Fibroblast of skin of left biceps (primary cell): ENCODE measurements around the gene SLC22A3.
"Not testable (repeated sequence)": the region's sequence is repeated elsewhere in the genome, so short reads cannot be mapped to it uniquely, and the experiment has no call there.

Experiments used
- DNase-seq, 2 experiments: peaks; one replicate each; pipeline ENCODE4 v3.0.0-alpha.2; 2013; ENCODE audit warnings: low read depth in 2 of 2

Gene SLC22A3

DNA sequence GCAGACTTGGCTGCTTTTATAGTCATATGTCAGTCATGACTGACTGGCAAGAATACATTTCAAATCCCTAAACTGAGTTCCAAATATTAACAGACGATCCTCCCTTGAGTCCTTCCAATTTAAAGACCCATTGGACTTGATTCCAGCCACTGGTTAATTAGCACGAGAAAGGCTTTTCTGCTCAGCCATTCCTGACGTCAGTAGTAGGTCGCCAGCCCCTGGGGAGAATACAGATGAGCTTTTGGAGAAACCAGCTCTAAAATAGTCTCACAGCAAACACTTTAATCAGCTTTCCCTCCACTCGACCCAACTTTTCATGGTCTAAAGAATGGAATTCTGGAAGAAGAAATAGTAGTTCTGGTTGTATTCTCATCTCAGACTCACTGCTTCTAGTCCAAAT is 91.6 kb downstream of the SLC22A3 start:
- DNase-seq = no peak

DNA sequence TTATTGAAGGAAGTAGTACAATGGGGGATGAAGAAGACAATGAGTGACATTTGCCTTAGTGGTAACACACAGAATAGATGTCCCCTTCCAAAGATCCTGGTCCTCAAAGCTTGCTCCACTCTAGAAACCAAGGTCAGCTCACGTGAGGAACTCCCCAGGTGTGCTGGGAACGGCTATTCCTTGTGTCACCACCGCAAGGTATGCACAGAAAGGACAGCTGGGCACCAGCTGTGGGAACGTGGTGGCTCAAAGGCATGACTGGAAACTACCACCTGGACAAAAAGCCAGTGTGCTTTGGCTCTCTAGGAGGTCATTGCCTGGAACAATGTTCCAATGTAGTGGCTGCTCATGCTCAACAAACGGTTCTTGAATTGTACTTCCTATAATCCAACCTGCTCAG is 94.0 kb downstream of the SLC22A3 start:
- DNase-seq = no peak

DNA sequence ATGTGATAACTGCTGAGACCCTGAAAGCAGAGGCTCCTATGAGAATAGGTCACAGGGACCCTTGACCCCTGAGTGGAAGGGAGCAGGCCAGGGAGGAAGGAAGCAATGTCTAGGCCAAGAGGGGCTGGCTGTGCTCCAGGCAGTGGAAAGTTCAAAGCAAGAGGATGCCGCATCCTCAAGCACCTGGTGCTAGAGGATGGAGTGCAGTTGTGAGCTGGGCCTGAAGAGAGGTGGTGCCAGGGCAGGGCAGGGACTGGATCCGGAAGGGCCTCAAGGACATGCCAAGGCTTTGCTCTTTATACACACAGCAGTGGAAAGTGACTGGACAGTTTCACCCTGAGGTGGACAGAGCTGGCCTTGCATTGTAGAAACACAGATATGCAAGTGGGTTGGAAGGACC is 97.0 kb downstream of the SLC22A3 start:
- DNase-seq = no peak

DNA sequence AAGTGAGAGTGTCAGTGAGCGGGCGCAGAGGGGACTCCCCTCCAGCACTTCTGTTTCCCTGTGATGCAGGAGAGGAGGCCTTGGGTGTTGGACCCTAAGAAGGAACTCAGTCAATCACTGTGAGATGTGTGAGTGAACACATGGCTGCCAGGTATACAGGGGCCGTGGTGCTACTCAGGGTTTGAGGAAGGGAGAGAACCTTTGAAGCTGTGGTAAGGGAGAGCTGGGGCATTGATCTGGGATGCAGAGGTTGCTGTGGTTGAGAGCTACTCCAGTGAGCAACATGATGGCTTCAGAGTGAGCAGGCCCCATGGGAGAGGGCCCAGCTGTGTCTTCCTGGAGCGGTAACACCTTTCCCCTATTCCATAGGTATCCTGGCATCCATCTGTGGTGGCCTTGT is 99.2 kb downstream of the SLC22A3 start:
- DNase-seq = no peak

DNA sequence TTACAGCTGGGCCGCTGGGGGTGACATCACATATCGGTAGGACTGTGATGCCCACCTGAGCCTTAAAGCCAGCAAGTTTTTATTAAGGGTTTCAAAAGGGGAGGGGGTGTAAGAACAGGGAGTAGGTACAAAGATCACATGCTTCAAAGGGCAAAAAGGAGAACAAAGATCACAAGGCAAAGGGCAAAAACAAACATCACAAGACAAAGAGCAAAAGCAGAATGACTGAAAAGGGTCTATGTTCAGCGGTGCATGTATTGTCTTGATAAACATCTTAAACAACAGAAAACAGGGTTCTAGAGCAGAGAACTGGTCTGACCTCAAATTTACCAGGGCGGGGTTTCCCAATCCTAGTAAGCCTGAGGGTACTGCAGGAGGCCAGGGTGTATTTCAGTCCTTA is 101.6 kb downstream of the SLC22A3 start:
- not testable (repeated sequence) for DNase-seq

DNA sequence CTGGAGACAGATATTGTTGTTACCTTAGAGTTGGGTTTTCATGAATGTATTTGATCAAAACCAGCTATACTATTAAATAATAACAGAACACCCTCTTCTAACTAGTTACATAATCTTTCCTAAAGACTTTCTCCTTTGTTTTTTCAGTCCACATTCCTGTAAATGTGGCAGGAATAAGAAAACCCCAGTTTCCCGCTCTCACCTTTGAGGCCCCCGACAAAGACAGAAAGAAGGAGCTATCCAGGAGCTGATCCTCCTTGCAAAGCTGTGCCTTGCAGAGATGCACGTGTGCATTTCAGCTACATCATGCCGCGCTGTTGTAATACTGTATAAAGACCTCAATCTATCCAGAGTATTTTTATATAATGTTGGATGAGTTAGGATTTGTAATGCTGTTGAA is 102.7 kb downstream of the SLC22A3 start:
- no peak for DNase-seq

DNA sequence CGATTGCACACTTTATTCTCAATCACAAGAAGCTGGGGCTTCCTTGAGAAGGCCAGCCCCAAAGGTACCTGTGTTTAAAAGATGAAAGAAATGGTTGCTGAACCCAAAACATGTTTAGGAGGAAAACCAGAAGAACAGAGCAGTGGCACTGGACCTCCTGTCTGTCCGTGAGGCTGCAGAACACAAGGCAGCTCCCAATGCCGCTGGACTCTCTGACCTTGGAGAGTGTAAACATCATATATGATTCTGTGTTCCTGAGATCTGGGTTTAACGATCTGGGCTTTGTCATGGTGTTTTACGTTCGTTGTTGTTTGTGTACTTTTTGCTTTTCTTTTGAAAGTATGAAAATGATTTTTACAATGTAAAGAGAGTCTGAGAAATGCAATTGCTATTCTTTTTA is 106.1 kb downstream of the SLC22A3 start:
- DNase-seq = no peak

DNA sequence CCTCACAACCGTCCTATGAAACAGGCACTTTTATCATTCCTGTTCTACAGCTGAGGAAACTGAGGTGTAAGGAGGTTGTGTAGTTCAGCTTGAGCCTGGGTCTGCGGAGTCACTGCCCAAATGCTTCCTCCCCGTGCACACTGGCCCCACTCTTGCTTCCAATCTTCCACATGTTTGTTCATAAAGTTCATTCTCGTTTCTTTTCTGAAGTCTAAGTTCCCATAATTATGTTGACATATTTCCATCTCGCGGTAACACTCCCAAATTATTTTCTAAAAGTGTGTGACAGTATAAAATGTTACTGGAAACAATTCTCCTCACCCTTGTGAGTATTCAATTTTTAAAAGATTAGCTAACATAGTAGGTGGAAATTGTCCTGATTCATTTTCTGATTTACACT is 106.9 kb downstream of the SLC22A3 start:
- DNase-seq = no peak

DNA sequence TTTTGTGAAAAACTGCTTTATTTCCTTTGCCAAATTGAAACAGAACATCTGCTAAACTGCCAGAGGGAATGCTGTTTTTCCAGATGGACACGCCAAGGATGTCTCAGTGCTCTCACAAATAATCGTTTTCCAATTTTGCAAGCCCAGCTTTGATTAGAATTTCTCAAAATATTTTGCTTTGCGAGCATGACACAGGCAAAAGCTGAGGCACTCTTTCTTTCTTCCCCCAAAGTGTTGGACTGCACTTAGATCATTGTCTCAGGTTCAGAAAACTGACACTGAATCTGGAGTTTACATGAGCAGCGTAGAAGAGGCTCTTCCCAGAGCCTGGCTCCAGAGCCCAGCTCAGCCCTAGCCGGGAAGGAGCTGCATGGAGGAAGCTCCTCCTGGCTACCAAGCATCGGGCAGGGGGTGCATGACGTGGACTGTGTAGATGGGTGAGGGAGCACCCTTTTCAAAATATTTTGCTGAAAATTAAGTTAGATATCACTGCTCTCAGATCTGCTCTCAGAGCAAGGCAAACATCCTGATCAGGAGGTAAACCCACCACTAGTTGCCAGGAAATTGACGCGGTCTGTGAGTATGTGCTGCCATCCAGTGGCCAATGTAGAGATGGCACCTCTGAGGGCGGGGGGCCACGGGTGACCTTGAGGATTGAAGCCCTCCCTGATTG is 107.5 kb downstream of the SLC22A3 start:
- DNase-seq = peak in 1 of 2 experiments; percentile 18

DNA sequence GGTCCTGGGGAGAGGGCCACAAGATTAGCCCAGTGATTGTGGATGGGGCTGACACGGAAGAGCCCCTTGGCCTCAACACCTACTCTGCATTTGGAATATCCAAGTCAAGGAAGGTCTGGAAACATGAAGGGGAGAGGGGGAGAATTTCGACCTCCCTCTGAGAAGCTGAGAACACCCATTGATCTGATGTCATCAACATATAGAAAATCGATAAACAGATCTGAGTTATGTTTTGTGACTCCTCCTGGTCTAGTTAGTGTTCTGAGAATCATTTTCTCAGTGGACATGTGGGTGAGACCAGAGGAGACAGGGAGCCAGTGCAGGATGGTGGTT is 108.0 kb downstream of the SLC22A3 start:
- no peak for DNase-seq

DNA sequence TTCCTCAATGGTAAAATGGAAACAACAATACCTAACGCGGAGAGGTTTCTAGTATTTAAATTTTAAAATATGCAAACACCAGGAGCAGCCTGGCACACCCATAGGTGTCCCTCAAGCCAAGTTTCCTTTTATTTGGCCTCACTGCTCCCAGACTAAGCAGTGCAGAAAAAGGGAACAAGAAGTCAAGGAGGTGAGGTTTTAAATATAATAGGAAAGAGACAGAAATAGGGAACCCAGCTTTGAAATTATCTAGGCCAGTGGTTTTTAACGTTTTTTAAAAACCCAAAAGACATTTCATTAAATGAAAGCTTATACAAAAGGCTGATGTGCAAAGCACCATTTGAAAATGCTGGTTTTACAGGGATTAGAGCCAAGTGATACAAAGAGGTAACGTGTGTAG is 109.6 kb downstream of the SLC22A3 start:
- no peak for DNase-seq

DNA sequence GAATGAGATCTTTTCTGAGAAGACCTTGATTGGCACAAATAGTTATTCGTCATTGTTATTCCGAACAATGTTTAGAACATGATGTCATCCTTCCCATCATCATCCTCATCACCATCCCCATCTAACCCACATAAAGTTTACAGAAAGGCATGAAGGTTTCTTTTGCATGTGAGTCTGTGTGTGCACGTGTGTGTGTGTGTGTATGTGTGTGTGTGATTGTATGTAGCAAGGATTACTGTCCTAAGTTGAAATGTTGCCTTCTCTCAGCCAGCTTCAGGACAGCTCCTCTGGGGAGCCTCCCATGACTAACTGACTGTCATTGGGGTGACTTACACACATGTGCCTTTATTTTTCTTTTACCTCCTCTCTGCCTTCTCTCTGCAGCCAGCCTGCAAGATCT is 113.5 kb downstream of the SLC22A3 start:
- DNase-seq = no peak

DNA sequence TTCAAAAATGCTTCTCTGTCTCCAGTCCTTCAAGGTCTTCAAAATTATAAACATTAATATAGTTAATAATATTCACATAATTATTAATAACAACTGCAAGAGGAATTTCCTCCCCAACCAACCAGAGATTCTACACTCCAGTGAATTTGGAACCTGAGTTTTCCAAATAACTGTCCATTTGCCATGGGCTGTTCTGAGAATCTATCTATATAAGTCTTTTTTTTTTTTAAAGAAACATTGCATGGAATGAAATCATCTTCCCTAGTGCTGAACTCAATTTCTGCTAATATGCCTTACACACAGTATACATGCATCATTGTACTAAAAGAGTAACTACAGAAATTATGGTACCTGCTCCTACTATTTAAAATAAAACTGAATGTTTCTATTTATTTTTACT is 113.9 kb downstream of the SLC22A3 start:
- DNase-seq = no peak

DNA sequence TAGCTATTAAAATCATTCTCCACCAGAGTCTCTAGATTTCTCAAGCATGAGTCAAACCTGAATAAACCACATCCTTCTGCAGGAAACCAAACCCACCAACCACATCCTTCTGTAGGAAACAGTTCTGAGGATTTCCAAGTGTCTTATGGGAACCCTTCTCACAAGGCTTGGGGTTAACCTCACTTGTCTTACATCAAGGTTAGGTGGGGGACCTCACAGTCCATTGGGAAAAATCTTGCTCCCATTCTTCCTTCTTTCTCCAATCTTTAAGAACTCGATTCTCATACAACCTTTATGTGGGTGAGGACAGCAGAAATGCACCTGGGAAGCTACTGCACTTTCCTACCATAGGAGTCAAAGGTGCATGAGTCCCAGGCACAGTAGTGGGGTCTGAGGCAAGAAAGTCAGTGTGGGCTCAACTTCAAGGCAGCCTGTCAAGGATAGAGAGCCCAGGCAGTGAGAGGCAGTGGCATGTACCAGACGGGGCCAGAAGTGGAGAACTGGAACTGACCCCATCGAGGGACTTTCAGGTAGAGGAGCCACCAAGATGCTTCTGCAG is 114.5 kb downstream of the SLC22A3 start:
- peak; percentile 61 to 62 for DNase-seq

DNA sequence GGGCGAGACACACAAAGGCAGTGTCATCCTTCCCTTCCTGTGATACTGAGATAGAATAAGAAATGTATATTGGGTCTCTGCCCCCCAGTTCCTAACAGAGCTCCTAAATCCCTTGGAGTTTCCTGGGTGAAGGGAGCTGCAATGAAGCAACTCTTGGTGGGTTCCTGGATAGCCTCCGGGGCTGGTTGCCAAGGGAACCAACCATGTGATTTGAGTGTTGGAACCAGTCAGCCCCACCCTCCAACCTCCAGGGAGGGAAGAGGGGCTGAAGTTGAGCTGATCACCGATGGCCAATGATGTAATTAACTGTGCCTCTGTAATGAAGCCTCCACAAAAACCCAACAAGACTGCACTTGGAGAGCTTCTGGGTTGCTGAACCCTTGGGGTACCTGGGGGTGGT is 116.6 kb downstream of the SLC22A3 start:
- DNase-seq = no peak

DNA sequence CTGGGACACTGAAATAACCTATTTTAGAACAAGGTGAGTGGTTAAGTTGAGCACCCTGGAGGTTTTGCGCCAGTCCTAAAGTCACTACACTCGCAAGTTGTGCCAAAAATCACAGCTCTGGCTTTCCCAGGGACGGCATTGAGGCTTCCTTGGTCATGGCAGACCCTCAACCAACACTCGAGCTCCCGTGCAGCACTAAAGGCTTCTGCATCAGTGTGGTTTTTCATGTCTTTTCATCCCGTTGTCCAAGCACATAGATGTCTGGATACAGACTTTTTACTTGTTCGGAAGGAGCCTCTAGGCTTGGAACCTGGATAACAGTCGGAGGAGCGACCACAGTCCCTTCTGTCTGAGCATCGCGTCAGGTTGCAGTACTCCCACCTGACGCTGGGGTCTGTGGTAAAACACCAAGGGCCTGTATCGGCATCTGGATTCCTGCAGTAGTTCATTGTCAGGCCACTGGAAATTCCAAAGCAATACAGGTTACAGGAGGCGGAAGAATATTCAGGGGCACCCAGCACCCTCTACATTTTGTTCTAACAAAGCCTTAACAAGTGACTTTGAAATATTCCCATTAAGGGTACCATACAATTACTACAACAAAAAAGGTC is 119.2 kb downstream of the SLC22A3 start:
- DNase-seq = not testable (repeated sequence)

DNA sequence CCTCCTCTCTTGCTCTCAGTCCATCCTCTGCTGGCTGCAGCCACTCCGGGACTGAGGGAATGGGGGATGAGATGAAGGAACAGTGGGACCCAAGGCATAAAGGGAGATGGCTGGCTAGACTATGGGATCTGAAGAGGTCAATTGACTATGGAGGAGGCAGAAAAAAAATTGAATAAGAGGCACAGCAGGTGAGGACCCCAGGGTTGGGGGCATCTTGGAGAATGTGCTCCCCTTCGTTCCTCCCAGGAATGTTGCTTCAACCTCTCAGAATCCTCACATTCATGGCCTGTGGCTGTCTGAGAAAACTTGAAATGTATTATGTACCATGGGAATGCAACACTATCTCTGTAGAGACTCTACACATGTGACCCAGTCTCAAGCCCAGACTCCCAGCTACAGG is 121.0 kb downstream of the SLC22A3 start:
- DNase-seq = no peak

DNA sequence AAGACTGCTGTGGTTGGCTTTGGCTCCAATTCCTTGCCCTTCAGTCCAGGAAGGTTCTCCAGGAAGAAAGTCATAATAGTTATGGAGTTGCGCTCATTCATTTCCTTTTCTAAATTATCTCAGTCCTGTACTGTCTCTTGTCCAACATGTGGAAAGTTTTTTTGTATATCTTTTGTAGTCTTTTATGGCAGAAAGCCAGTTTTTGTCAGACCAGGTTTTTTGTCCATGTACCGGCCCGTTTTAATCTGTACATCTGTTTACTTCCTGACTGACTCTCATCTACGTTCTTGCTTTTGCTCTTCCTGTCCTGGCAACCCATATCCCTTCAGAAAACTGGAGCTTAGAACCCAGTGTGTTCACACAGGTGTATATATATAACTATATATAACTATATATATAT is 127.9 kb downstream of the SLC22A3 start:
- DNase-seq = not testable (repeated sequence)

DNA sequence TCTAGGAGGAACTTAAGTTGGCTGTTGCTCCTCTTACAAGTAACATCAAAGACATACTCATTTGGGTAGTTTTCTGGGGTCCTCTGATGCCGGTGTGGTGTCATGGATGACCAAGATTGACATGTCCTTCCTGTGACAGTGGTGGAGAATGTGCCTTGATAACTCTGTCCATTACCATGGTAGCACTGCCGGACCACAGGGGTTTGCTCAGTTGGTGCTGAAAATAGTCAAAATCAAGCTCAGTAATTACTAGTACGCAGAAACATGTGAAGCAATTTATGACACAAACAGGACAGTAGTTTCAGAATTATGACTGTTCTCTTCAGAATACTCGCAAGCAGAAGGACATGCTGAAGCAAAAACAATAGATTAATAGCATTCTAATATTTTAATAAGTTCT is 128.9 kb downstream of the SLC22A3 start:
- DNase-seq = not testable (repeated sequence)

DNA sequence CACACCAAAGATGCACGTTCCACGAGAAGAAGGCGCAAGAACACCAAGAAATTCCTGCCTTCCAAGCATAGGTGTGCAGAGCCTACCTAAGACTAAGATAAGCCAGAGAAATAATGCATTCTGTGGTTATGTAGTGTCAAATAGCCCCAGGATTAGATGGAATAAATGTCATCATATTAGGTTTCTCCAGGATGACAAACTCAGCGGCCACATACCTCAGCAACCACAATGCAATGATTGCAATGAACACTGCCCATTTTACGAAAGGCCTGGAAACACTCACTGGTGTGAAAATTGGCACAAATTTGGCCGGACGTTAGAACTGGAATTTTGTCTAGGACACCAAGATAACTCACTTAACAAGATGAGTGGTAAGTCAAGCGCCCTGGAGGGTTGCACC is 129.7 kb downstream of the SLC22A3 start:
- no peak for DNase-seq

DNA sequence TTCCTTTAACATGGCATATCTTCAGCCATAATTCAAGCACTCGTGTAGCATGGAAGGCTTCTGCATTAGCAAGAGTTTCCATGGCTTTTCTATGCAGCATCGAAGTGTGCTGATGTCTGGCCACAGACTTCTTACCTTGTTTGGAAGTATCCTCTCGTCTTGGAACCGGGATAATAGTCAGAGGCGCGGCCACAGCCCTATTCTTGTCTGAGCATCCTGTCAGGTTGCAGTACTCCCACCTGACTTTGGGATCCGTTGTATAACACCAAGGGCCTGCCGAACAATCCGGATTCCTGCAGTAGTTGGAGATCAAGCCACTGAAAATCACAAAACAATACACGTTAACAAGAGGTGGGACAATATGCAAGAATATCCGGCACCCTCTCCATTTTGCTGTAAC is 138.9 kb downstream of the SLC22A3 start:
- no peak for DNase-seq

DNA sequence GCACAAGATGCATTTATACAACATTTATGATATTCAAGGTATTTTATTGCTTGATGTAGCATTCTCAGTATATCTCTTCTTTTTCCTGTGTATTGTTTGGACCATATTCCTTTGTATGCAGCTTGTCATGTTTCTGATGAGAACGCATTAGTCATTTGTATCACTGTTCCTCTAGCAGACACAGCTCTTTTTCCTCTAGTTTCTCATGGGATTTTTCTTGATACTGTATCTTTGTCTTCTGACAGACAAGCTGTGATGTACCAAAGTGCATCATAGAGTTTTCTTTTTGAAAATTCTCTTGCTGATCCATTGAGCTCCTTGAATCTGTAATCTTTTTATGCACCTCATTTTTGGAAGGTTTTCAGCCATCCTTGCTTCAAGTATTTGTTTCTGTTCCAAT is 140.9 kb downstream of the SLC22A3 start:
- no peak for DNase-seq

DNA sequence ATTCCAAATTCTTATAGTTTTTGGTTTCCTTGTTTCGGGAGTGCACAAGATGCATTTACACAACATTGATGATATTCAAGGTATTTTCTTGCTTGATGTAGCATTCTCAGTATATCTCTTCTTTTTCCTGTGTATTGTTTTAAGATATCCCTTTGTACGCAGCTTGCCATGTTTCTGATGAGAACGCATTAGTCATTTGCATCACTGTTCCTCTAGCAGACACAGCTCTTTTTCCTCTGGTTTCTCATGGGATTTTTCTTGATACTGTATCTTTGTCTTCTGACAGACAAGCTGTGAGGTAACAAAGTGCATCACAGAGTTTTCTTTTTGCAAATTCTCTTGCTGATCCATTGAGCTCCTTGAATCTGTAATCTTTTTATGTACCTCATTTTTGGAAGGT is 146.4 kb downstream of the SLC22A3 start:
- DNase-seq = no peak

DNA sequence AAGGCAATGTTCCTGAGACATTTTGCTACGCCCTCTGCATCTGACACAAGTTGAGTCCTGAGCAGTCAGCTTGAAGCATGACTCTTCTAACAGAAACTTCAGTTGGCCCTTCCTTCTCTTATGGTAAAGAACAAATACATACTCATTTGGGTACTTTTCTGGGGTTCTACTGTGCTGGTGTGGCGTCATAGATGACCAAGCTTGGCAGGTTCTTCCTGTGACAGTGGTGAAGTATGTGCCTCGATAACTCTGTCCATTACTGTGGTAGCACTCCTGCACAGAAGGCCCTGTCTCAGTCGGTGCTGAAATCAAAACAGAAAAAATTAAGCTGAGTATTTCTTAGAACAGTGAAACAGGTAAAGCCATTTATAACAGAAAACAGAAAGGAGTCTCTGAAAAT is 152.5 kb downstream of the SLC22A3 start:
- no peak for DNase-seq
